ENCODE data around the gene PMM1. TPM values are rescaled to one million over a fixed set of nuclear protein-coding genes. Genes with fewer than 3 reads are reported as not detected.
"Not testable (repeated sequence)": the region's sequence is repeated elsewhere in the genome, so short reads cannot be mapped to it uniquely, and the experiment has no call there.

The PMM1 gene
- 4.1 and 4.4 TPM in 2 replicates for total RNA-seq

DNA sequence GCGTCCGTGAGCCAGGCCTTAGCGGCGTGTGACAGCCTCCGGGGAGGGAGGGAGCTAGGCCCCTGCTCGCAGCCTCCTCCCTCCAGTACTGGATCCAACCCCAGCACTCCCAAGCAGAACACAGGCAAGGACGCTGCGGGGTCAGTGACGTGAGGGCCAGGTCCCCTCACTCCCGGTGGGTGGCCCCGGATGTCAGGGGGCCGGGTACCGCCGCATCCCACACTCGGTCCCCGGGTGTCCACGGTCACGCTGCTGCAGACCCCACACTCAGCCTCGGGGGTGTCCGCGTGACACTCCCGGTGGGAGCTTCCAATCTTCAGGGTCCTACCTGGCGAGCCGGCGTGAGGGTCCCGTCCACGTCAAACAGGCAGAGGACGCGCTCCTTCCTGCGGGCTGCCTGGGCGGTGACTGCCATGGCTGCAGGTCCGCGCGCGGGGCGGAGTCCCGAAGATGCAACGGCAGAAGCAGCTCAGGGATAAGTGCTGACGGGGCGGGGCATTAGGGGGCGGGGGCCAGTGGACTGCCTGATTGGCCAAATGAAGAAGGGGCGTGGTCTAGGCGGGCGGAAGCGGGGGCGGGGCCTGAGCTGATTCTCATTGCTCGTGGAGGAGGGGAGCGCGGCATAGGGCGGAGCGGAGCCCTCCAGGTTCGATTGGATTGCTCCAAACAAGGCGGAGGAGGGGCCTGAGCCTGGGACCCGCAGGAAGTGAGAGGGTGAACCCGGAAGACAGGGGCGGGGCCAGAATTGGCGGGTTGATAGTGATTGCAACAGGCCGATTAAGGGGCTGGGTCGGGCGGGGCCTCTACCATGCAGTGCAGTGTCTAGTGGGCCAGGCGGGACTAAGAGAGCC is at the start of gene PMM1:
Gene PMM1, minus strand, starts transcription at position 450 of the 851 bp plus-strand sequence. Its CDS starts 35 bp downstream, at position 415.
- DNase-seq (ENCODE audit: low read depth, low spot score), result peak; percentile 97

DNA sequence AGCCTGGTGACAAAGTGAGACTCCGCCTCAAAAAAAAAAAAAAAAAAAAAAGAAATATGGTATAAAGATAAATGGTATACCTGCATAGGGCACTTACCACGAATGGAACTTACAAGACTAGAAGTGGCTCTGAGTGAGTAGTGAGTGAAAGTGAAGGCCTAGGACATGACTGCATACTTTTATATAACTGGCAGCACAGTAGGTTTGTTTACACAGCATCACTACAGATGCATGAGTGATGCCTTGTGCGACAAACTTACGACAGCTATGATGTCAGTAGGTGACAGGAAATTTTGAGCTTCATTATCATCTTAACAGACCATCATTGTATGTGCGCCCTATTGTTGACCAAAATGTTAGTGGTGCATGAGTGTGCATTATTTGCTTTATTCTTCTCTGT is 49.1 kb upstream of the PMM1 start:
- no peak for DNase-seq (ENCODE audit: low read depth, low spot score)

DNA sequence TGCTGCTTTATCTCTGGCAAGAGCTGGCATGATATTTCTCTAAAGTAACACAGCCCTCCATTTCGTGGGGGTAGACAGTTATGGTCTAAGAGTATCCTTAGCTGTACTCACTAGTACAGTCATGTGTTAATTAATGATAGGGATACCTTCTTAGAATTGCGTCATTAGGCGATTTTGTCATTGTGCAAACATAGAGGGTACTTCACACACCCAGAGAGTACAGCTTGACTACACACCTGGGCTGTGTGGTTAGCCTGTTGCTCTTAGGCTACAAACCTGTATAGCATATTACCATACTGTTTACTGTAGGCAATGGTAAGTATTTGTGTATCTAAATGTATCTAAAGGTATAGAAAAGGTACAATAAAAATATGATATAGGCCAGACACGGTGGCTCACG is 48.5 kb upstream of the PMM1 start:
- no peak for DNase-seq (ENCODE audit: low read depth, low spot score)

DNA sequence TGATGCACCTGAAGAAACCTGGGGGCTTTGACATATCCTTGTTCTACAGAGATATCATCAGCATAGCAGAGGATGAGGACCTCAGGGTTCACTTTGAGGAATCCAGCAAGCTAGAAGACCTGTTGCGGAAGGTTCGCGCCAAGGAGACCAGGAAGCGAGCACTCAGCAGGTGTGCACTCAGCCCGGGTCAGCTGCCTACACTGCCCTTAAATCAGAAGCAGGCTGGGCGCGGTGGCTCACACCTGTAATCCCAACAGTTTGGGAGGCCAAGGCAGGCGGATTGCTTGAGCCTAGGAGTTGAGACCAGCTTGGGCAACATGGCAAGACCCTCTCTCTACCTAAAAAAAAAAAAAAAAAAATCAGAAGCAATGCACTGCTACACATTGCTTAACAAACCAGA is 48.0 kb upstream of the PMM1 start:
- DNase-seq (ENCODE audit: low read depth, low spot score), result not testable (repeated sequence)

DNA sequence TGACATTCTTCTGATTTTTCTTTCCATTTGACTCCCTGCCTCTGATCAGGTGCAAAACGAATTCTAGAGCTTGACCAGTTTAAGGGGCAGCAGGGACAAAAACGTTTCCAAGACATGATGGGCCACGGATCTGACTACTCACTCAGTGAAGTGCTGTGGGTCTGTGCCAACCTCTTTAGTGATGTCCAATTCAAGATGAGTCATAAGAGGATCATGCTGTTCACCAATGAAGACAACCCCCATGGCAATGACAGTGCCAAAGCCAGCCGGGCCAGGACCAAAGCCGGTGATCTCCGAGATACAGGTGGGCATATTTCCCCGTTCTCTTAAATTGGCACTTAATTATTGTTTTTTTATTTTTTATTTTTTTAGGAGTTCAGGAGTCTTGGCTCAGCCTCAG is 46.8 kb upstream of the PMM1 start:
- no peak for DNase-seq (ENCODE audit: low read depth, low spot score)

DNA sequence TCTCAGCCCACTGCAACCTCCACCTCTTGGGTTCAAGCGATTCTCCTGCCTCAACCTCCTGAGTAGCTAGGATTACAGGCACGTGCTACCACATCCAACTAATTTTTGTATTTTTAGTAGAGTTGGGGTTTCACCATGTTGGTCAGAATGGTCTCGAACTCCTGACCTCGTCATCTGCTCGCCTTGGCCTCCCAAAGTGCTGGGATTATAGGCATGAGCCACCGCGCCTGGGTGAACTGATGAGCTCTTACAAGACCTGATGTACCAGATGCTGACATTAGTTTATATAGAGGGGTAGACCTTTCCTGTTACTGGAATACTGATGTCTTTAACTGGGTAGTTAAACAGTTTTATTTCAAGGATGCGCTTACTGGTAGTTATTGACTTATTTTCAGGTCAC is 45.0 kb upstream of the PMM1 start:
- DNase-seq (ENCODE audit: low read depth, low spot score), result not testable (repeated sequence)

DNA sequence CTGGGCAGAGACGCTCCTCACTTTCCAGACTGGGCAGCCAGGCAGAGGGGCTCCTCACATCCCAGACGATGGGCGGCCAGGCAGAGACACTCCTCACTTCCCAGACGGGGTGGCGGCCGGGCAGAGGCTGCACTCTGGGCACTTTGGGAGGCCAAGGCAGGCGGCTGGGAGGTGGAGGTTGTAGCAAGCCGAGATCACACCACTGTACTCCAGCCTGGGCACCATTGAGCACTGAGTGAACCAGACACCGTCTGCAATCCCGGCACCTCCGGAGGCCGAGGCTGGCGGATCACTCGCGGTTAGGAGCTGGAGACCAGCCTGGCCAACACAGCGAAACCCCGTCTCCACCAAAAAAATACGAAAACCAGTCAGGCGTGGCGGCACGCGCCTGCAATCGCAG is 42.0 kb upstream of the PMM1 start:
- DNase-seq (ENCODE audit: low read depth, low spot score), result not testable (repeated sequence)

DNA sequence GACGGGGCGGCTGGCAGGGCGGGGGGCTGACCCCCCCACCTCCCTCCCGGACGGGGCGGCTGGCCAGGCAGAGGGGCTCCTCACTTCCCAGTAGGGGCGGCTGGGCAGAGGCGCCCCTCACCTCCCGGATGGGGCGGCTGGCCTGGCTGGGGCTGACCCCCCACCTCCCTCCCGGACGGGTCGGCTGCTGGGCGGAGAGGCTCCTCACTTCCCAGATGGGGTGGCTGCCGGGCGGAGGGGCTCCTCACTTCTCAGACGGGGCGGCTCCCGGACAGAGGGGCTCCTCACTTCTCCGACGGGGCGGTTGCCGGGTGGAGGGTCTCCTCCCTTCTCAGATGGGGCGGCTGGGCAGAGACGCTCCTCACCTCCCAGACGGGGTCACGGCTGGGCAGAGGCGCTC is 41.5 kb upstream of the PMM1 start:
- DNase-seq (ENCODE audit: low read depth, low spot score), result not testable (repeated sequence)

DNA sequence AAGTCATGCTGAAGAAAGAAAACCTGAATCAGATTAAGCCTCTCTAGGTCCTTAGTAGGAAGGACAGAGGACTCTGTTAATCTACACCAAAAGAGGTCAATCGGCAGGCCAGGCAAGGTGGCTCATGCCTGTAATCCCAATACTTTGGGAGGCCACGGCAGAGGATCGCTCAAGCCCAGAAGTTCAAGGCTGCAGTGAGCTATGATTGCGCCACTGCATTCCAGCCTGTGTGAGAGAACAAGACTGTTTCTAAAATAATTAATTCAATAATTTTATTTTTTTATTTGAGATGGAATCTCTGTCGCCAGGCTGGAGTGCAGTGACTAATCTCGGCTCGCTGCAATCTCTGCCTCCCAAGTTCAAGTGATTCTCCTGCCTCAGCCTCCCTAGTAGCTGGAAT is 35.9 kb upstream of the PMM1 start:
- DNase-seq (ENCODE audit: low read depth, low spot score), result no peak

DNA sequence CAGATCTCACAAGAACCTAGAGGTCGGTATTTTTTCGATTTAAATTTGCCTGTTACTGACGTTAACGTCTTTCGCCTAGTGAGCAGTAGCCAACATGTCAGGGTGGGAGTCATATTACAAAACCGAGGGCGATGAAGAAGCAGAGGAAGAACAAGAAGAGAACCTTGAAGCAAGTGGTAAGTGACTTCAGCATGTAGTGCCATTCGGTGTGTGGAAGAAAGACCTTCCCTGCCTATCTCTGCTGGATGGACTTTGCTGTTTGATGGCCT is 32.2 kb upstream of the PMM1 start:
- no peak for DNase-seq (ENCODE audit: low read depth, low spot score)

DNA sequence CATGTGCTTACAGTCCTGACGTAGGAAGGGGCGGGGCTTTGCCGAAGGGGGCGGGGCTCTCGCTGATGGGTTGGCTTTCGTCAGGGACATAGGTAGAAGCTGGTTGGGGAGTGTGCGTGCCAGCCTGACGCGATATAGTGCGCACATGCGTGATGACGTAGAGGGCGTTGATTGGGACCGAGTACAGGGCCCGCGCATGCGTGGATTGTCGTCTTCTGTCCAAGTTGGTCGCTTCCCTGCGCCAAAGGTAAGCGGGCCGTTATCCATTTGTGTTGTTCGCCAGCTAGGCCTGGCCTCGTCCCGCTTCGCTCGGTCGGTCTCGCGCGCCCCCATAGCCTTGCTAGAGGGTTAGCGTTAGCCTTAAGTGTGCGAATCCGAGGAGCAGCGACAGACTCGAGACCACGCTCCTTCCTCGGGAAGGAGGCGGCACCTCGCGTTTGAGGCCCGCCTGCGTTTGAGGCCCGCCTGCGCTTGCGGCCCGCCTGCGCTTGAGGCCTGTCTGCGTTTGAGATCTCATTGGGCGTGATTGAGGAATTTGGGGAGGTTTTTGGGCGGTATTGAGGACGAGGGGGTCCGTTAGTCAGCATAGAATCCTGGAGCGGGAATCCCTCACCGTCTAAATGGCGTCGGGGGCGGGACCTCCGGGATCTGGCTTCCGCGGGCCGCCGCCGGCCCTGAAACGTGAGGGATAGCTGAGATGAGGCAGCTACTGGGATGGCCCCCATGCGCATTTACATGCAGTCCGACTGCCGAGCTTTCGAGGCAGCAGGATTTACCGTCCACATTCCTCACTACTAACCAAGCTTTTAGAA is 31.7 kb upstream of the PMM1 start, which contains the start of gene XRCC6:
Gene XRCC6, plus strand, starts transcription at position 197 of the 812 bp plus-strand sequence. CDS start 710 bp downstream, outside the sequence.
- DNase-seq (ENCODE audit: low read depth, low spot score), result peak; percentile 98

DNA sequence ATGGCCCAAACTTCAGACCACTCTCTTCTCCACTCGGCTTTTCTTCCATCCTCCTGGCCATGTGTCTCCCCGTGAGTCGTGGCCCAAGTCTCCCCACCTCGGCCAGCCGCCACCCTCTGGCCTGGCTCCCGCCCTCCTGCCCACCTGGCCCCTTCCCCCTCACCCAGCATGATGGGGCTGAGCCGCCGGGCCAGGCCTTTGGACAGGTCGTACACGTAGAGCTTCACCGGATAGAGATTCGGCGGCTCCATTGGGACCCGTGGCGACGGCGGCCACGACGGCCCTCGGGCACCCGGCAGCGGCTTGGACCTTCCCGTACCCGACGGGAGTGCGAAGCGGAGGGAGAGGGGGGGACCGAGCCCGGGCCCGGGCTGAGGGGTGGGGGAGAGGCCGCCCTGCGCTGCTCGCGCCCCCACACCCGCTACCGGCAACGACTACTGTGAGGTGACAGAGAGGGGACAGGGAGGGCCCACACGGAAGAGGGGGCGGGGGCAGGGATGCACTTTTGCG is 31.0 kb upstream of the PMM1 start, which contains the start of gene DESI1:
Gene DESI1, minus strand, starts transcription at position 455 of the 510 bp plus-strand sequence. Its CDS starts 204 bp downstream, at position 251.
- DNase-seq (ENCODE audit: low read depth, low spot score), result no peak

DNA sequence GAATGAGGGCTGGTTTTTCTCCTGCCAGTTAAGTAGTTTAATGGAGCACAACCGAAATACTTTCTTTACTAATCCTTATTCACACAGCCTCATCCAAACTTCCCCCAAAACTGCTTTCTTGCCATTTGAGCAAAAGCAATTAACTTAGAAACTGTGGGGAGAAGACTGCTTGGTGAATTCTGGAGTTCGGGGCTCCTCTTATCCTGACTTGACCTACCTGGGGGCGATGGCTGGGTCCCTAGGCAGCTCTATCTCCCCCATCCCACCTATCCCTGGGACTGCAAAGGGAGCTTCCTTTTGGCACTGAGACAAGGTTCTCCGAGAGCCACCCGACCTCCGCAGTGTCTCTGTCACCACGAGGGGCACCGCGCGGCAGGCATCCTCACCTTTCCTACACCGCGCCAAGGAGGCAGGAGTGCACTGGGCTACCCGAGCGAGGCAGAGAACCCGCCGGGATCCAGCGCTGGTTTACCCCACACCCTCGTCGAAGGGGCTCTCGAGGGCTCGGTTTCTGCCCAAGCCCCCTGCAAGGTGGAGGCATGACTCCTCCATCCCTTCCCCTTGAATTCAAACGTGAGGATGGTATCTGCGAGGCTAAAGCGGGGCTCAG is 30.4 kb upstream of the PMM1 start:
- DNase-seq (ENCODE audit: low read depth, low spot score), result no peak

DNA sequence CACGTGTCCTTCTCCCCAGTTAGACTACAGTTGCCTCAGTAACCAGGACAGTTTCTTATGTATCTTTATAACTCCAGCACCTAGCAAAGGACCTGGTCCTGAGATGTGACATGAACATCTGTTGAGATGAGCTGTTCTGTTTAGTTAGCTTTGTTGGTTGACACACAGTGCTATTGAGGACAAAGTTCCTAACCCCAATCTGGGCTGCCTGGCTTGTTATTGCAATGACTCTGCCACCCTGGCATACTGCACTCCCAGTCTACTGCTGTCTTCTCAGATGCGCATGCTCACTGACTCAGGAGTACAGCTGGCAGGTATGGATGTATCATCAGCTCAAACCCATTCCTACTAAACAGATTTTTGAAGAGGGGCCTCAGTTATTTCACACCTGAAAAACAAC is 23.8 kb upstream of the PMM1 start:
- DNase-seq (ENCODE audit: low read depth, low spot score), result no peak

DNA sequence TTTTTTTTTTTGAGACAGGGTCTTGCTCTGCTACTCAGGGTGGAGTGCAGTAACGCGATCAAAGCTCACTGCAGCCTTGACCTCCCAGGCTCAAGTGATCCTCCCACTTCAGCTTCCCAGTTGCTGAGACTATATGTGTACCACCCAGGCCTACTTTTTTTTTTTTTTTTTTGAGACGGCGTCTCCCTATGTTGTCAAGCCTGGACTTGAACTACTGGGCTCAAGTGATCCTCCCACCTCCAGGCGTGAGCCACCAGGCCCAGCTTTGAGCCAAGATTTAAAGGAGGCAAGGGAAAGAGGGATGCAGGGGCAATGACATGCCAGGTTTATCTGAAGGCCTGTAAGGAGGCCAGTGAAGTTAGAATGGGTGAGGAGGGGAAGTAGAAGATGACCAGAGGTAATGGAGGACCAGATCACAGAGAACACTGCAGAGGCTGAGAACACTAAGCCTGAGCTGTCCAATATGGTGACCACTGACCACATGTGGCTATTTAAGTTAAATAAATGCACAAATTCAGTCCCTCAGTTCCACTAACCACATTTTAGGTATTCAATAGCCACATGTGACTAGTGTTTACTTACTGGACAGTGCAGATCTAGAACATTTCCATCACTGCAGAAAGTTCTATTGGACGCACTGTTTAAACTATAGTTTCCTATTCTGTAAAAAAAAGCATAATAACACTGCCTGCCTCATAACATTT is 23.1 kb upstream of the PMM1 start:
- no peak for DNase-seq (ENCODE audit: low read depth, low spot score)

DNA sequence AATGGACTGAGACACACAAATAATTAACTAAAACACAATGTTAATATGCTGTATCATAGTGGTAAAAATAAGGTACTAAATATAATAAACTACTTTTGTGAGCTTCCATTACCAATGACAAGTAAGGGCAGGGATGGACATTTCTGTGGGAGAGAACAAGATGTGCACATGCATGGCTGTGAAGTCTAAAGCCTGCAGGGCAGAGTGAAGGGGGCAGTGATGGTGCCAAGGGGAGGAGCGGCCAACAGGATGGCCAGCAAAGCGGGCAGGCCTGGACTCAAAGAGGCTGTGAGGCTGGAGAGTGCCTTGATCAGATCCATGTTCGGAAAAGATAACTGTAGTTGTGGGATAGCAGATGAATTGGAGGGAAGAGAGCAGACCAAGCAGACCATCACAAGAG is 18.7 kb upstream of the PMM1 start:
- DNase-seq (ENCODE audit: low read depth, low spot score), result no peak

DNA sequence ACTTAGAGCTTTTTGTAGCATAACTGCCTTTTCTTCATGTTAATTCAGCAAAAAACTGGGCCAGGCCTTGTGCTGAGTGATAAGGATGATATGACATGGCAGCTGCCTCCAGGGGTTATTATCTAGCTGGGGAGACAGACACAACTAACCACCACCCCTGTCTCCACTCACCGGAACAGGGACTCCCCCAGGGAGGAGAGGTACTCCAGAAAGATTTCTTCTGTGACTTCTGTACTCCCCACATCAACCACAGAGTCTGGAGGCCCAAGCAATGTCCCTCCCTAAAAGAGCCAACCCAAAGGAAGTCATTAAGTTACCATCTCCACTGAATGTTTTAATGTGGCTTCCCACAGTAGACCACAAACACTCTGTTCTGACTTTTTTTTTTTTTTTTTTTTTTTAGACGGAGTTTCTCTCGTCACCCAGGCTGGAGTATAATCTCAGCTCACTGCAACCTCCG is 14.3 kb upstream of the PMM1 start:
- no peak for DNase-seq (ENCODE audit: low read depth, low spot score)

DNA sequence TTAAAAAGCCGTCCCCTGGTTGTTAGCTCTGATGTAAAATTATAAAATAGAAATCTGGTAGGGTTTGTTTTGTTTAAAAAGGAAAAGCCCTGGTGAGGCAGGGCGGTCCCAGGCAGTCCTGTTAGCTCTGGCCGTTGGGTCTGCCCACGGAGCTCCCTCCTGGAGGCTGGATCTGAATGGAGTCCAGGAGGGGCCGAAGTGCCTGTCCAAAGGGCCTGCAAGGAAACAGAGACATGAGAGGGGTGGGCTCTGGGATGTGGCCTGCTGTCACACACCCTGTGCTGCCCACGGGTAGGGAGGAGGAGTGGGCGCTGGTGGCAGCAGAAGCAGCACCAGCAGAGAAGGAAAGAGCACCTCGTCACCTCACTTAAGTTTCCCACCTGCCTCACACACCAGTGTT is 11.3 kb upstream of the PMM1 start:
- DNase-seq (ENCODE audit: low read depth, low spot score), result no peak

DNA sequence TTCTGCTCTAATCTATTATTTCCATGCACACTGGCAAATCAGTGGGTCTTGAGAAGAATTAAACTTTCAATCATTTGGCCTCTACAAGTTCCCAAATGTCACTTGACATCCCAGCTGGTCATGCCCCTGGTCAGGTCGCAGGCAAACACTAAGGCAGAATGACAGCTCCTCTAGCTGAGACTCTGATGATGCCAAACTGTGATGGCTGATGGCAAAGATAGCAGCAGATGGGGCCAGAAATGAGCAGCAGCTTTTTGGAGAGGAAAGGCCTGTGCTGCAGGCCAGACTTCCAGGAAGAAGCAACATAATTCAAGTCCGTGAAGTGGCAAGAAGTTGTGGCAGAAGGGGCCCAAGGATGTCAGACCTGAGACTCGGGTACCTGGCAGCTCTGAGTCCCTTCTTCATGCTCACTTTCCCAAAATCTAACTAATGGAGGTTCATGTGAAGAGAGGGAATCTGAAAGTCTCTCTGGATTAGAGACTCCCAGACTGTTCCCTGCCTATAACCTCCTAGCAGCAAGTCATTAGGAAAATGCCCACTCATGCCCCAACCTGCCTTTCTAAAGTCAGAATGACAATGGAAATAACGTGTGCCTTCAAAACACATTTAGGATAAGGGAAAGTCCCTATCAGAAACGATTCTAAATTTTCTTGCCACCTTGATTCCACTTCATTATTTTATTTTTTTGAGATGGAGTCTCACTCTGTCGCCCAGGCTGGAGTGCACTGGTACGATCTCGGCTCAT is 9.4 kb upstream of the PMM1 start:
- no peak for DNase-seq (ENCODE audit: low read depth, low spot score)

DNA sequence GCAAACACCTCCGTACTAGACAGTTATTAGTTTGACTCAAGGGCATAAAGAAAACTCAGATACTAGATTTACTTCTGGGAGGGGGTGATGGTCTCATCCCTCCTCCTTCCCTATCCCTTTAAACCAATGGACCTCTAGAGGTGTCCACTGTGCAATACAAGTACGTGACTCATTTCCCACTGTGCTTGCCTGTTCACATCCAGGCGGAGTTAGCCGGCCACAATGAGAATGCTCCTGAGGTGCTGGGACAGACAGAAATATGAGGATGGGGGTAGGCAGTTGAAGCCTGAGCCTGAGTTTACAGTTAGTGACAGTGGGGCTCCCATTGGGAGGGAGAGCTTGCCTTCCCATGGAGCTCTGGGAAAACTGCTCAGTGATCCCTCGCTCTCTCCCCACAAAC is 8.4 kb upstream of the PMM1 start:
- DNase-seq (ENCODE audit: low read depth, low spot score), result no peak

DNA sequence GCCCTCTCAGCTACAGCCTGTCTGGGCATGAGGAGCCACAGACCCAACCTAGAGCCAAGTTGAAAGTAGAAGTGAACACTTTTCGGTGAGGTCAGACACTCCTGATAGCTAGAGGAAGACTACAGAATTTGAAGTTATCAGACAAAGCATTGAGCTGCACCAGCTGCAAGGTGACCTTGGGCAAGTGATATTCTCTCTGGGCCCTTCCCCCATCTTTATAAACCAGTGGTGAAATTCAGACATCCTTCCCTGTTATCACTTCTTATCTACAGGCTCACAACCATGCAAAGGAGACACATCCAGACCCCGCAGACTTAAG is 8.0 kb upstream of the PMM1 start:
- no peak for DNase-seq (ENCODE audit: low read depth, low spot score)

Data from pulmonary artery endothelial cell (primary cell).